ENCODE data around the gene ATRNL1.

ATRNL1 gene

GRCh38 chr10:115093286-115093775, at the start of gene ATRNL1:
Gene ATRNL1, plus strand, starts transcription at chr10:115093365. Its CDS starts 386 bp downstream, at chr10:115093751.
- TF ChIP-seq, protein P1, sequence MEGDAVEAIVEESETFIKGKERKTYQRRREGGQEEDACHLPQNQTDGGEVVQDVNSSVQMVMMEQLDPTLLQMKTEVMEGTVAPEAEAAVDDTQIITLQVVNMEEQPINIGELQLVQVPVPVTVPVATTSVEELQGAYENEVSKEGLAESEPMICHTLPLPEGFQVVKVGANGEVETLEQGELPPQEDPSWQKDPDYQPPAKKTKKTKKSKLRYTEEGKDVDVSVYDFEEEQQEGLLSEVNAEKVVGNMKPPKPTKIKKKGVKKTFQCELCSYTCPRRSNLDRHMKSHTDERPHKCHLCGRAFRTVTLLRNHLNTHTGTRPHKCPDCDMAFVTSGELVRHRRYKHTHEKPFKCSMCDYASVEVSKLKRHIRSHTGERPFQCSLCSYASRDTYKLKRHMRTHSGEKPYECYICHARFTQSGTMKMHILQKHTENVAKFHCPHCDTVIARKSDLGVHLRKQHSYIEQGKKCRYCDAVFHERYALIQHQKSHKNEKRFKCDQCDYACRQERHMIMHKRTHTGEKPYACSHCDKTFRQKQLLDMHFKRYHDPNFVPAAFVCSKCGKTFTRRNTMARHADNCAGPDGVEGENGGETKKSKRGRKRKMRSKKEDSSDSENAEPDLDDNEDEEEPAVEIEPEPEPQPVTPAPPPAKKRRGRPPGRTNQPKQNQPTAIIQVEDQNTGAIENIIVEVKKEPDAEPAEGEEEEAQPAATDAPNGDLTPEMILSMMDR (conservative IDR thresholded peaks at IDR 0.05; ENCODE audit: low read depth), result no peak
- CTCF ChIA-PET, result interaction anchor here (0.6 kb wide), 1 partner anchor 90 kb away, joined by 3 read pairs; no protein-coding TSS in a partner anchor
- POLR2A ChIA-PET (ENCODE audit: low non-redundant PET), result no interaction called here
- H3K27ac ChIP-seq, result no peak within 1 kb of the TSS
- DNase-seq (ENCODE audit: low spot score), result no peak

DNA sequence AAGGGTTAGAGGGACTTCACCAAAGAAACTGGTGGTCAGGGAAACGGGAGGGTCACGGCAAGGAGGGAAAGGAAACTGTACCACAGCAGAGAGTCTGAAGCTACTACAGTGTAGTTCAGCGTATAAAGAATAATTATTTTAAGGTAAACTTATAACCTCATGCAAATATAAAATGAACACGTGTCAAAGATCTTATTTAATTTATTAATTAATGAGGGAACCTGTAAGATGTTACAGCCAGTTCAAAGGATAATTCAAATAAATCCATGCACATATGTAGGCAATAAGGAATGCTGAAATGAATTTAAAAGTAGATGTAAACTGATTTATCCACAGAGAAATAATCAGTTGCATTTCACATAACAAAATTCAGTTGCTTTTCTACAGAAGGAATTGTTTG, 49.4 kb upstream of the ATRNL1 start:
- DNase-seq (ENCODE audit: low spot score), result no peak
- TF ChIP-seq, protein P1 (conservative IDR thresholded peaks at IDR 0.05; ENCODE audit: low read depth), result no peak
- CTCF ChIA-PET, result interaction anchor here (0.6 kb wide), 1 partner anchor 16 kb away, joined by 4 read pairs; no protein-coding TSS in a partner anchor
- no peak overlapping the region for H3K27ac ChIP-seq
- POLR2A ChIA-PET (ENCODE audit: low non-redundant PET), result no interaction called here

DNA sequence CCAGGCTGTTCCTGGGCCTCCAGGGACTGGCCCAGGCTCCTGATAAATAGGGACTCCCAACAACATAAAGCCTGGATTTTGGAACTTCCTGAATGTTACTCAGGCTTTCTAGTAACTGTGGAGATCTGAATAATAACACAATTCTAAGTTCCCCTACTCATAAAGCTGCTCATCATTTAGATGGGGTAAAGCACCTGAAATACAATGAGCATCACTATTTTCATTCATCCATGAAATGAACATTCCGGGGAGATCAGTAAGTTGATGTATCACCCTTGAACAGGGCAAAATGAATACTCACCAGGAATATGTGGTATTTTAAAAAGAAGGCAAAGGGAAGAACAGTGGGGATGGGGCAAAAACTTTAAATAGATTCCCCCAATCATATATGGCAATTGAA, 48.3 kb upstream of the ATRNL1 start:
- TF ChIP-seq, protein P1 (conservative IDR thresholded peaks at IDR 0.05; ENCODE audit: low read depth), result no peak
- DNase-seq (ENCODE audit: low spot score), result no peak
- POLR2A ChIA-PET (ENCODE audit: low non-redundant PET), result no interaction called here
- no peak overlapping the region for H3K27ac ChIP-seq
- CTCF ChIA-PET, result no interaction called here

DNA sequence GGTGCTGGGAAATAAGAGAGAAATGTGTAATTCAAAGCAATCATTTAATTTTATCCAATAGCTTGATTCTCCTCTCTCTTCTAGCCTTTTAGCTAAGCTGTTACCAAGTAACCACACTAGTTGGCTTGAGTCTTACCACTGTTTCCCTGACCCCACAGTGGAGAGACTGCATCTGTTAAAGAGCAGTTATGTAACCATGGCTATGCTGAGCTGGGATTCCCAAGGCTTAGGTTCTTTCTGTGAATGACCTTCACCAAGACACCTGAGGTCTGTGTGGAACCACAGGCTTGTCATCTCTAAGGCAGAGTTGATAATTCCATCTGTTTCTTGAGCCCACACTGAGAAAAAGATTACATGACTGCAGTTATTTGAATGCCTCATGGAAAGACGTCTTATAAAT, 47.7 kb upstream of the ATRNL1 start:
- POLR2A ChIA-PET (ENCODE audit: low non-redundant PET), result no interaction called here
- no peak for DNase-seq (ENCODE audit: low spot score)
- CTCF ChIA-PET, result no interaction called here
- TF ChIP-seq, protein P1 (conservative IDR thresholded peaks at IDR 0.05; ENCODE audit: low read depth), result no peak
- no peak overlapping the region for H3K27ac ChIP-seq

DNA sequence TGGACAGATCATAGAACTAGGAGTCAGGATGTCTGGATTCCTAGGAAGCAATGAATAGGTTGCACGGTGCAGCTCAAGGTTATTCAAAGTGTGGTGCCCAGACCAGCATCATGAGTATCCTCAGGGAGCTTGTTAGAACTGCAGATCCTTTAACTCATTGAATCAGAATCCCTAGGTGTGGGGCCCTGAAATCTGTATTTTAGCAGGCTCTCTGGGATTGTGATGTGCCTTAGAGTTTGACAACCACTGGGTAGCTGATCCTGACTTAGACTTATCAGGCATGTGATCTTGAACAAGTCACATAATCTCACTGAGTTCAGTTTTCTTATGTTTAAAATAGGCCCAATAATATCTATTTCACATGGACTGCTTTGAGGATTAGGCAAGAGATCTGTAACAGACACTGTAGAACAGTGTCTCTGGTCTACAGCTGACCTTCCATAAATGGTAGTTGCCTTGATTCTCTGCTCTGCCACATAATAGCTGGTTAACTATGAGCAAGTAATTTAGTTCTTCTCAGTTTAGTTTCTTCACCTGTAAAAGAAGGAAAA, 46.4 kb upstream of the ATRNL1 start:
- TF ChIP-seq, protein P1 (conservative IDR thresholded peaks at IDR 0.05; ENCODE audit: low read depth), result no peak
- CTCF ChIA-PET, result interaction anchor here (0.6 to 0.7 kb wide), 2 partner anchors 15 to 125 kb away, joined by 4 read pairs; no protein-coding TSS in a partner anchor
- no peak for DNase-seq (ENCODE audit: low spot score)
- no peak overlapping the region for H3K27ac ChIP-seq
- POLR2A ChIA-PET (ENCODE audit: low non-redundant PET), result no interaction called here

GRCh38 chr10:115047705-115048104, 45.5 kb upstream of the ATRNL1 start:
- CTCF ChIA-PET, result interaction anchor here (0.6 to 0.7 kb wide), 2 partner anchors 15 to 42 kb away, joined by 3 to 4 read pairs; no protein-coding TSS in a partner anchor
- TF ChIP-seq, protein P1 (conservative IDR thresholded peaks at IDR 0.05; ENCODE audit: low read depth), result no peak
- no peak overlapping the region for H3K27ac ChIP-seq
- DNase-seq (ENCODE audit: low spot score), result no peak
- POLR2A ChIA-PET (ENCODE audit: low non-redundant PET), result no interaction called here

Measured in RWPE1 (cell line).